ENCODE measurements around the gene OR2A2.

Gene OR2A2

DNA sequence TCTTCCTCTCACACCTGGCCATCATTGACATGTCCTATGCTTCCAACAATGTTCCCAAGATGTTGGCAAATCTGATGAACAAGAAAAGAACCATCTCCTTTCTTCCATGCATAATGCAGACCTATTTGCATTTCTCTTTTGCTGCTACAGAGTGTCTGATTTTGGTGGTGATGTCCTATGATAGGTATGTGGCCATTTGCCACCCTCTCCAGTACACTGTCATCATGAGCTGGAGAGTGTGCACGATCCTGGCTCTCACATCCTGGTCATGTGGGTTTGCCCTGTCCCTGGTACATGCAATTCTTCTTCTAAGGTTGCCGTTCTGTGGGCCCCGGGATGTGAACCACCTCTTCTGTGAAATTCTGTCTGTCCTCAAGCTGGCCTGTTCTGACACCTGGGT lies 32.8 kb downstream of the OR2A2 start:
- DNase-seq (ENCODE audit: low read depth) = no peak

- no peak for DNase-seq (ENCODE audit: low read depth)
Measured at GRCh38 chr7:144144426-144144825, 35.0 kb downstream of the OR2A2 start.

GRCh38 chr7:144148224-144148827 lies 38.9 kb downstream of the OR2A2 start:
- DNase-seq (ENCODE audit: low read depth) = no peak

DNA sequence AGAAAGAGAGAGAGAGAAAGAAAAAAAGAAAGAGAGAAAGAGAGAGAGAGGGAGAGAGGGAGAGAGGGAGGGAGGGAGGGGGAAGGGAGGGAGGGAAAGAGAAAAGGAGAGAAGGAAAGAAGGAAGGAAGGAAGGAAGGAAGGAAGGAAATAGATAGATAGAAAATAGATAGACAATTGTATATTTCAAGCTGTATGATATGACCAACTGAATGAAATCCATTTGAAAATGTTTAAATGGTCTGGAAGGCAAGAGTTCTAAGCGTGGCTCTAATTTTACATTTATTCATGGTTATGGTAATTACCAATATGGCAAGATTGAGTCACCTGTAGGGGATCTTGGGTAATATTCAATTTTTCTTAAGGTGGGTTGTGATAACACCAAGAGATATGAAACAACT lies 49.5 kb downstream of the OR2A2 start:
- DNase-seq (ENCODE audit: low read depth) = no peak
